Cardiac fibroblast (primary cell): ENCODE measurements around the gene TST.

Experiments used
- DNase-seq, 2 donors: peaks; one replicate each; pipeline versions ENCODE4 v3.0.0 to v3.0.0-alpha.2; 2010; ENCODE audit warnings: low read depth in 2 of 2
- H3K4me3 ChIP-seq, 2 donors: replicated peaks in 1 of 2; 1 replicate in 1 of 2; 2 replicates in 1 of 2; pipeline ENCODE4 v1.5.1; 2011; ENCODE audit warnings: low read depth in 2 of 2, low read length in 2 of 2, mild to moderate bottlenecking in 2 of 2, moderate library complexity in 1 of 2
- TF ChIP-seq, protein P1 (sequence below): IDR thresholded peaks from one replicate; pipeline ENCODE4 v1.5.1; 2011; ENCODE audit warnings: low read depth, mild to moderate bottlenecking, low read length, inconsistent platforms

Gene TST

DNA sequence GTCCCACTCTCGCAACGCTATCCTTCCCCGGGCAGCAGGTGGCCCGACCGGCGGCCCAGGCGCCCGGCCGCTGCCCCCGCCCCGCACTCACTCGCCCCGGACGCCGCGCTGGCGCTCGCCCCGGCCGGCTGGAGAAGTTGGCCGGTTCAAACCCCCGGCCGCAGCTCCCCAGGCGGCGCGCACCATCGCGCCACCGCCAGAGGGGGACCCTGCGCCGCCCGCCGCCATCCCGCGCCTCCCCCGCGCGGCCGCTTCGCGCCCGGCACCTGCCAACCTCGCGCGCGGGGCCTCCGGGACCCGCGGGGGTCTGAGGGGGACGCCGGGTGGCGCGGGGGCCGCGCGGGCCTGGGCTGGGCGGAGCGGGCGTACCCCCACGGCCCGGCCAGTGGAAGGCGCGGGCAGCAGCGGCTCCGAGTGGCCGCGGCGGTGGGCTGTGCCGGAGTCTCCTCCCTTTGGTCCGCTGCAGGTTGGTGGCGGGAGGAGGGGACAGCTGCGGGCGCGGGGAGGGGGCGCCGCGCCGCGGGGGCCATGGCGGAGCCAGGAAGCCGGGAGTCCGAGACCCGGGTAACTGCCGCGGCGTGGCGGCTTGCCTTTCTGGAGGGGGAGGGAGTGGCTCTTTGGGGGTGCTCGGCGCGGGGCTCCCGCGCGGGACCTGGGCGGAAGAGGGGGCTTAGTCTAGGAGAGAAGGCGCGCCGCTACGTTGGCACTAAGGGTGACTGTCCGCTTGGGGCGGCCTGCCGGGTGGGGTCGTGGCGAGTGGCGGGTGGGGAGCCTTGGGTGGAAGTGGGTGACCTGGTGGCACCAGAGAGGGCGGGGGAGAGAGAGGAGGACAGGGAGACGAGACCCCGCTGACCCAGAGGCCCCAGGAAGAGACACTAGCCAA, at the start of gene TST, which contains the start of gene MPST:
Gene TST, minus strand, starts transcription at position 139 of the 883 bp plus-strand sequence. CDS start 715 bp downstream, outside the sequence.
Gene MPST, plus strand, starts transcription at position 434 of the 883 bp plus-strand sequence. Its CDS starts 95 bp downstream, at position 529.
- peak within 1 kb of the TSS; percentile 84 to 89 for H3K4me3 ChIP-seq
- TF ChIP-seq, protein P1, sequence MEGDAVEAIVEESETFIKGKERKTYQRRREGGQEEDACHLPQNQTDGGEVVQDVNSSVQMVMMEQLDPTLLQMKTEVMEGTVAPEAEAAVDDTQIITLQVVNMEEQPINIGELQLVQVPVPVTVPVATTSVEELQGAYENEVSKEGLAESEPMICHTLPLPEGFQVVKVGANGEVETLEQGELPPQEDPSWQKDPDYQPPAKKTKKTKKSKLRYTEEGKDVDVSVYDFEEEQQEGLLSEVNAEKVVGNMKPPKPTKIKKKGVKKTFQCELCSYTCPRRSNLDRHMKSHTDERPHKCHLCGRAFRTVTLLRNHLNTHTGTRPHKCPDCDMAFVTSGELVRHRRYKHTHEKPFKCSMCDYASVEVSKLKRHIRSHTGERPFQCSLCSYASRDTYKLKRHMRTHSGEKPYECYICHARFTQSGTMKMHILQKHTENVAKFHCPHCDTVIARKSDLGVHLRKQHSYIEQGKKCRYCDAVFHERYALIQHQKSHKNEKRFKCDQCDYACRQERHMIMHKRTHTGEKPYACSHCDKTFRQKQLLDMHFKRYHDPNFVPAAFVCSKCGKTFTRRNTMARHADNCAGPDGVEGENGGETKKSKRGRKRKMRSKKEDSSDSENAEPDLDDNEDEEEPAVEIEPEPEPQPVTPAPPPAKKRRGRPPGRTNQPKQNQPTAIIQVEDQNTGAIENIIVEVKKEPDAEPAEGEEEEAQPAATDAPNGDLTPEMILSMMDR = no peak
- DNase-seq = peak; percentile 57 to 77

DNA sequence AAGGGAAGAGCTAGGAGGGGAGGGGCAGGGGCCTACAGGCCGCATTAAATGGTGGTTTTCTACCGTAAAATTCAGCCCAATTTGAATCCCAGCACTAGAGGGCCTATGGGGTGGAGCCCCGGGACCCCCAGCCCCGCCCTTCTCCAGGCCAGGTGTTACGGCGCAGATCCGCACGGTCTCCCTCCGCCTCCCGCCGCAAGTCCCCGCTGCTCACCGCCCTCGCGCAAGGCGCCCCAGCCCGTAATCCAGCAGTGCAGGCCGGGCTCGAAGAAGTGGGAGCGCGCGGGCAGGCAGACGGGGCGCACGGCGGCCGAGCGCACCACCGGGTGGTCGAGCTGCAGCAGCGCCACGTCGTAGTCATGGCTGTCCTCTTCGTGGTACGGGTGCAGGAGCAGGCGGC, 49.6 kb upstream of the TST start:
- no peak overlapping the region for H3K4me3 ChIP-seq
- TF ChIP-seq, protein P1 = no peak
- DNase-seq = no peak

DNA sequence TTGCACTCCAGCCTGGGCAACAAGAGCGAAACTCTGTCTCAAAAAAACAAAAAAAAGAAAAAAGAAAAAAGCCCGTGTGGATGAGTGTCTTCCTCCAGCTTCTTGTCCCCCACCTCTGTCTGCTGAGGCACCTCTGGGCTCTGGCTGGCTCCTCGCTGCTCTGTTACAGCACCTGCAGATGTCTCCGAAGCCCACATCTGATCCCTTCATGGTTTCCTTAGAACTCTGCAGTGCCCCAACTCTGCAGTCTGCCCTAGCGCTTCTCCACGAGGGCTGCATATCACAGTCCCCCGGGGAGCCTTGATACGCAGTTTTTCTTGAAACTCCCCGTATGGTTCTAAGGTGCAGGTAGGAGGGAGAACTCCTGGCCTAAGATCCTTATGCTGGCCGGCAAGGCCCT, 48.2 kb upstream of the TST start:
- H3K4me3 ChIP-seq = no peak overlapping the region
- TF ChIP-seq, protein P1 = no peak
- no peak for DNase-seq

DNA sequence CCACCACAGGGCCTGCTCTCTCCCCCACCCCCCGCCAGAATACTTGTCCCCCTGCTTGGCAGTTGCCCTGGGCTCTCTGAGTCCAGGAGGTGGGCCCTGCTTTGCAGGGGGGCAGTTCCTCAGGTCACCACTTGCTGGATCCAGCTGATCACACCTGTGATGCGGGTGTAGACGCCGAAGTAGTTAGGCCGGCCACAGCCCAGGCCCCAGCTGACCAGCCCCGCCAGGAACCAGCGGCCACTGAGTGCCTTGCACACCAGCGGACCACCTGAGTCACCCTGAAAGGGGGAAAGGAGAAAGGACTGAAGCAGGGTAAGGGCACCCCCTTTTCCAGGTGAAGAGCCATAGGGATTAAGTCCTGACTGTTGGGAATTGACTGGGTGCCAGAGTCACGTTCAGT, 46.7 kb upstream of the TST start:
- TF ChIP-seq, protein P1 = no peak
- no peak overlapping the region for H3K4me3 ChIP-seq
- no peak for DNase-seq

DNA sequence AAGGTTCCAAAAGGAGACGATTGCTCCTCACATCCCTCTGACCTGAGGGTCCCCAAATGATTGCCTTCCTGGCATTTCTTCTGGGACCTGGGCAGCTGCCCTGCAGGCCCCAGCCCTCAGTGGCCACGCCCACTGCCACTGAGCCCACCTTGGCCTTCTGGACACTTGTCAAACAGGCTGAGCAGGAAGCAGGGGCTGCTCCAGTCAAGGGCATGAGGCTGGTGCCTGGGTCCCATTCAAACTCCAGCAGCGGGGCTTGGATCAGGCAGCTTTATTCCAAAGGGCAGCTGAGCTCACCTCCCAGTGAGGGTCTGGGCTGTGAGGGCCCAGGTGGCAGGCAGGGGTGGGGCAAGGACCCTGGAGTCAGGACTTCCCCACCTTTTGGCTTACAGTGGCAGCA, 45.9 kb upstream of the TST start:
- DNase-seq = no peak
- TF ChIP-seq, protein P1 = no peak
- no peak overlapping the region for H3K4me3 ChIP-seq

DNA sequence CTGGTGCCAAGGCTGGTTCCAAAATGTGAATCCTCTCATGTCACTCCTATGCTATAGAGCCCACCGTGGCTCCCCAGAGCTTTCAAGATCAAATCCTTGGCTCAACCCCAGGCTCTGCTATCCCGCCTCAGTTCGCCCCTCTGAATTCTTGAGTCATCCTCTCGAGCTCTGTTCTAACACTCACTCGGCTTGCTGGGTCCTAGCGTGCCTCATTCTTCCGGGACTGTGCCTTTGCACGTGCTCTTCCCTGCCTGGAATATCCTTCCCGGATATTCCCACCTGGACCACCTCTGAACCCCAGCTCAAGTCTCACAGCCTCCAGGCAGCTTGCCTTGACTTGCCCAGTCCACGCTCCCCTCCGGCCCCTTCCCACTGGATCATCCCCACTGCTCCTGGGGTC, 45.3 kb upstream of the TST start:
- TF ChIP-seq, protein P1 = no peak
- DNase-seq = no peak
- no peak overlapping the region for H3K4me3 ChIP-seq
